ENCODE measurements around the gene TRIM10.
"Not testable (repeated sequence)": the region's sequence is repeated elsewhere in the genome, so short reads cannot be mapped to it uniquely, and the experiment has no call there.

The TRIM10 gene

DNA sequence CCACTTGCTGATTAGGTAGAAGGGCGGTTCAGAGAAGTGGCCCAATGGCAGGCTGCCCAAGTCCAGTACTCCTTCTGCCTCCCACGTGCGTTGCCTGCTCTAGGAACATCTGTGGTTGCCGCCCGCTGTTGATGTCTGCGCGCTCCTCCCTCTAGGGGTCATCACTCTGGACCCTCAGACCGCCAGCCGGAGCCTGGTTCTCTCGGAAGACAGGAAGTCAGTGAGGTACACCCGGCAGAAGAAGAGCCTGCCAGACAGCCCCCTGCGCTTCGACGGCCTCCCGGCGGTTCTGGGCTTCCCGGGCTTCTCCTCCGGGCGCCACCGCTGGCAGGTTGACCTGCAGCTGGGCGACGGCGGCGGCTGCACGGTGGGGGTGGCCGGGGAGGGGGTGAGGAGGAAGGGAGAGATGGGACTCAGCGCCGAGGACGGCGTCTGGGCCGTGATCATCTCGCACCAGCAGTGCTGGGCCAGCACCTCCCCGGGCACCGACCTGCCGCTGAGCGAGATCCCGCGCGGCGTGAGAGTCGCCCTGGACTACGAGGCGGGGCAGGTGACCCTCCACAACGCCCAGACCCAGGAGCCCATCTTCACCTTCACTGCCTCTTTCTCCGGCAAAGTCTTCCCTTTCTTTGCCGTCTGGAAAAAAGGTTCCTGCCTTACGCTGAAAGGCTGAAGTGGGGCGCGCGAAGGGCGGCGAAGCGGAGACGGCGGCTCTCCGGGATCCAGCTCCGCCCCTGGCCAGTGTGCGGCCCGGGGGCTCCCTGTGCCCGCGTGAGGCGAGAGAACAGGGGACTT is 10.9 kb upstream of the TRIM10 start:
- no peak for DNase-seq

DNA sequence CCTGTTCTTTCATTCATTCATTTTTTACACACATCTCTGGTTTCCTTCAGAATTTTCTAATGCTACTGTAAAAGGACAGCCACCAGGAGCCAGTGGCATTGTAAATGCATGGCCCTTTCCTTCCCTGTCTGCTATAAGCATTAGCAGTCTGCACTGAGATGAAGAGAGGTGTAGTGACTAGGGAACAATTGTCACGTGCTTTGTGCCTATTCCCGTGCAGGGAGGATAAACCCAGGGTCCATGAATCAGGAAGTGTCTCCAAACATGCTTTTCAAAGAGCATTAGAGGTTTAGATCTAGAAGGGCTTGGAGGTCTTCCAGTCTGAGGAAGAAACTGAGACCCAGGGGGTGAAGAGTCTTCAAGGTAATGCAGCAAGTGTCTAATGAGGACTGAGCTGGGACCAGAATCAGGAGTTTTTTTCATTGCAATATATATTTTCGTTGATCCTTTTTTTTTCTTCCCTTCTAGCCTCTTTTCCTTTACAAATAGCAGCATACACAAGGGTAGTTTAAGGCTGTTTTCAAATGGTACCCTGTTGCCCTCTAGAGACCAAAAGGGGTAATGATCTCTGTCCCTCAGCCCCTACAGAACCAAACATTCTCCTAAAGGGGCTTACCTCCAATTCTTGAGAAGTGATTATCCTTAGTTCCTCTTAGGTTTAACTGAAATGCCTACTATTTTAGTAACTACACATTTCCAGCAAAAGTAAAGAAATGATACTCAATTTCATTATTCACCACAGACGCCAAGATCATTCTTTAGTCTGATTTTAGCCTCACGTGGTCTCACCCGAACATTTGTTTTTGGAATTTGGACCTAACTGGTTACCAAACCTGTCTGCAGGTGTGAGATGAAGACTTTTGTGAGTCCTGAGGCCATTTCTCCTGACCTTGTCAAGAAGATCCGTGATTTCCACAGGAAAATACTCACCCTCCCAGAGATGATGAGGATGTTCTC is 8.9 kb upstream of the TRIM10 start:
- no peak for DNase-seq

DNA sequence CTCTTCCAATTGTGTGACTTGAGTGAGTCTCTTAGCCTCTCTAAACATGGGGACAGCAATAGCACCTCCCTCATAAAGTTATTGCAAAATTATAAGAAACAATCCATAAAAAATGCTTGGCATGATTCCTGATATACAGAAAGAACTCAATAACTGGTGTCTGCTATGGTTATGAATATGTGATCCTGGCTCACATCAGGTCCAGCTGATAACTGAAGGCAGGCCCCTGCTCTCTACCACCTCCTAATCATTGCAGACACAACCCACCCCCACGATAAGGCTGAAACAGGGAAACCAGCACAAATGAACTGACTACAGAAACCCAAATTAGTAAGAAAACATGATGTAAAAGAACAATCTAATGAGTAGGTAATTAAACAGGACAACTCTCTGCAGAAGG is 7.7 kb upstream of the TRIM10 start:
- no peak for DNase-seq

DNA sequence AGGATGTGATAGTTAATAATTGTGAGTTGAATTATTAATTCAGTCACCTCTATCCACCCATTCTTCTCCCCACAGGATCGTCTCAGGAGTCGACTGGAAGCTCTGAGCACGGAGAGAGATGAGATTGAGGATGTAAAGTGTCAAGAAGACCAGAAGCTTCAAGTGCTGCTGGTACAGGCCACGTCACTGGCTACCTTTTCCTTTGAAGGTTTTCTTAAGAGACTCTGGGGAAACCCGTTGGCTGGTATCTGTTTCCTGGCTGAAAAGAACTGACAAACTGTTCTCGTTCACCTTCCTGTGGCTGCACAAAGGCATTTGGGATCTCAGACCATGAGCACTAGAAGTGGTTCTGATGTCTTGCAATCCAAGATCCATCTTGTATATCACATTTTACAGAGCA is 6.1 kb upstream of the TRIM10 start:
- DNase-seq: peak; percentile 45

DNA sequence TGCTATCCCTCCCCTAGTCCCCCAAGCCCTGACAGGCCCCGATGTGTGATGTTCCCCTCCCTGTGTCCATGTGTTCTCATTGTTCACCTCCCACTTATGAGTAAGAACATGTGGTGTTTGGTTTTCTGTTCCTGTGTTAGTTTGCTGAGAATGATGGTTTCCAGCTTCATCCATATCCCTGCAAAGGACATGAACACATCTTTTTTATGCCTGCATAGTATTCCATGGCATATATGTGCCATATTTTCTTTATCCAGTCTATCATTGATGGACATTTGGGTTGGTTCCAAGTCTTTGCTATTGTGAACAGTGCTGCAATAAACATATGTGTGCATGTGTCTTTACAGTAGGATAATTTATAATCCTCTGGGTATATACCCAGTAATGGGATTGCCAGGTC is 4.2 kb upstream of the TRIM10 start:
- not testable (repeated sequence) for DNase-seq

DNA sequence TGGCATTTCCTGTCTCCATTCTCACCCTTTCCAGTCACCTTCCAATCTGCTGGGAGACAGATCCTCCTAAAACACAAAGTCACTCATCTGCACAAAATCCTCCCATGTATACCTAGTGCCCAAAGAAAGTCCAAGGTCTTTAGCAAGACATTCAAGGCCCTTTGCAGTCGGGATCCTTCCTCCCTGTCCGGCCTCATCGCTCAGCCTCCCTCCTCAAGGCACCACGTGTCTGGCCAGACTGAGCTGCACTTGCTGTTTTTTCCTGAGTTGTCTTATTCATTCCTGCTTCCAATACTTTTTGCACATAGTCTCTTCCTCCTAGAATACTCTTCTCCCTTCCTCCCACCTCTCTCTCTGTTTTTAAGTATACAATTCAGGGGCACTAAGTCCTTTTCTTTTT is 3.7 kb upstream of the TRIM10 start:
- no peak for DNase-seq

DNA sequence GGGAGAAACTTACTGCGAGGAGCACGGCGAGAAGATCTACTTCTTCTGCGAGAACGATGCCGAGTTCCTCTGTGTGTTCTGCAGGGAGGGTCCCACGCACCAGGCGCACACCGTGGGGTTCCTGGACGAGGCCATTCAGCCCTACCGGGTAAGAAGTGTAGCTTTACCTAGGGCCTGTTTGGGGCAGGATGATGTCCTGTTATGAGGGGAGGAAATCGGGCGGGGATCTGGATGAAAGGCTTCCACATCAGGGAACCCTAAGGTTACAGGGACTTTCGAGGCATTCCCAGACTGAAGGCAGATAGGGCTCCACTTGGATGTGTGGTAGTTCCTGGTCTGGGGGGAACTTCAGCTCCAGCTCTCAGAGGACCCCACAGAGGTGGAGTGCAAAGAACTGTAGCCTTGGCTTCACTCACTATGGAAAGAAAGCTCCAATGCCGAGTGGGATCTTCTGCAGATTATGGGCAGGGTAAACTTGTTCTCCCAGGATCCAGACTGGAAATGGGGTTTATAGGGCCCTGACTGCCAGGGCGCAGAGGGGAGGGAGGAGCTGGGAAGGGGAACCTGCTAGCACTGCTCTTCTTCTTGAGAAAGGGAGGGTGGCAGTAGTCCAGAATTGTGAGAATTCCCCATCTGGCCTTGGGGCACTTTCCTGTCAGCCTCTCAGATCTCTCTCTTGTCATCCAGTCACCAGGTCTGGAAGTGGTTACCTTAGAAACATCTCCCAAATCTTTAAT is 3.1 kb upstream of the TRIM10 start:
- no peak for DNase-seq

DNA sequence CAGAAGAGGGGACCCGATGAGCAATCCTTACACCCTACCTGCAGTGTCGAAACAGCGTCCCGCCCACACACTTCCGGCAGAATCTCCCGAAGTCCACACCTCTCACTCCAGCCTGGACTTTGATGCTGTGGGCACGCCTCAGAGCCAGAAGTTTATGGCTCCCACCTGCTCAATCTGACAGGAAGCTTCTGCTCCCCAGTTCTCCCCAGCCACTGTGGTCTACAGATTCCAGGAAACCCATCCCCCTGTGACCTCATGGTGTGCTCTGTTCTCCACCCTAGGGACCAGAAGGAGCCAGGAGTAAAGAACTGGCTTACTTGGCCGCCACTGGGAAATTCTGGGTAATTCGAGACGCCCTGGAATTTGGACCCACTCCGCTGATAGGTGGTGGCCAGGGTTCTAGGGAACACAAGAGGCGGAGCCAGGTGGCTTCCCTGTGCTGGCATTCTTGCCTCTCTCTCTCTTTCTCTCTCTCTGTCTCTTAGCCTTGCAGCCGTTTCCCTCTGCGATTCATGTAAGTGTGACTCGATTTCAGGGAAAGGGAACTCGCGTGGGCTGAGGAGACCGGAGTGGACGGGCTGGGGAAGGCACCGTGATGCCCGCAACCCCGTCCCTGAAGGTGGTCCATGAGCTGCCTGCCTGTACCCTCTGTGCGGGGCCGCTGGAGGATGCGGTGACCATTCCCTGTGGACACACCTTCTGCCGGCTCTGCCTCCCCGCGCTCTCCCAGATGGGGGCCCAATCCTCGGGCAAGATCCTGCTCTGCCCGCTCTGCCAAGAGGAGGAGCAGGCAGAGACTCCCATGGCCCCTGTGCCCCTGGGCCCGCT is 2.3 kb upstream of the TRIM10 start, which contains the start of gene TRIM15:
TSS of gene TRIM15 (plus strand) at position 457 of the 828 bp plus-strand sequence. CDS start at position 596, 139 bp downstream.
- DNase-seq: peak; percentile 79

DNA sequence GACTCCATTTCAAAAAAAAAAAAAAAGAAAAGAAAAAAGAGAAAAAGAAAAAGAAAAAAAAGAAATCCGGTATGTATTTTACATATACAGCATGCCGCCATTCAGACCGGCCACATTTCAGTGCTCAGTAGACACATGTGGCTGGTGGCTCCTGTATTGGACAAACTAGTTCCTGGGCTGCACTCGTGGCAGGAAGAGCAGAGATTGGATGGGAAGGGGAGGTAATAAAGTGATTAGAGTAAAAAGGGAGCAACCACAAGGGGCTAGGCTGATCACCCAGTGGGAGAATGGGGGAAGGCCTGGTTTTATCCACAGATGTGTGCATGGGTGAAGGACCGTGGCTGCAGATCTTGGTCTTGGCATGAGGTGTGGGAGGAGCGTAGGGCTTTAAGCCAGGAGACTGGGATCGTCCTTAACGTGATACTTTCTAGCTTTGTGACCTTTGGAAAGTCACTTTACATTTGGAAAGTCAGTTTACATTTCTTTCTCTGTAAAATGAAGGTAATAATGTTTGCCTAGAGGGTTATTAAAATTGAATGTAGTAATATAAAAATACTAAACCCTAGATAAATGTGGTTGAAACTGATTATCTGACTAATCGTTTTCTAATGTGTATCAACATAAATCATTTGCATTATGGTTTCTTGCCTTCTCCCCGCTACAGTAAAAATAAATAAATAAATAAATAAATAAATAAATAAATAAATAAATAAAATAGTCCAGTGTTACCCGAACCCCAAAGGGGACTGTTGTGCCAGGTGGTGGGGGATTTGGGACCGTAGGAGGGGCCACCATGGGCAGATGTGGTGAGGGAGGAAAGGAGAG is 1.5 kb upstream of the TRIM10 start:
- no peak for DNase-seq

DNA sequence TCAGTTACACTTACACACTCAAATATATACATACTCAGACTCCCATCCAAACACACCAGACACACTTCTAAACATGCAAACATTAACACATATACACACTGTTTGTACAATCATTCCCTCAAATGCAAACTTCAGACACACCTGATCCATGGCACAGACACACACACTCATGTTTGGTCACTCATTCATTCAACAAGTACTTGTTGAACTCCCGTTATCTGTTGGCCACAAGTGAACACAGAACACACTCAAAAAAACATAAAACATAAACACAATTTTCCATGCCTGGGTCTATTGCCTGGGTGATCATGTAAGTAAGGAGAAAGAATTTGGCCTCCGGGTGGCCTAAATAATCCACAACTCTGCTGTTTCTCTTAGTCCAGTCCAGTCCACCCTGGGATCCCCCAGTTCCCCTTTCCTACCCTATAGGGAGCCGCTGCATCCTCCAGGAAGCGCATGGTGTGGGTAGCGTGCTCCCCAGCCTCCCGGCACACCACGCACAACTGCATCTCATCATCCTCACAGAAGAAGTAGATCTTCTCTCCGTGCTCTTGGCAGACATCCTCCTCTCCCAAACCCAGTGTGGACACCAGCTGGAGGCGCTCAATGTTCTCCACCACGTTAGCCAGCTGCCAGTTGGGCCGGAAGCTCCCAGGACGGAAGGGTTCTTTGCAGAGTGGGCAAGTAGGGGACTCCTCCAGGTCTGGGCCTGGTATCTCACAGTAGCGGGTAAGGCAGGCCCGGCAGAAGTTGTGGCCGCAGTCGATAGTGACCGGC is 815 bp downstream of the TRIM10 start:
- DNase-seq: no peak

DNA sequence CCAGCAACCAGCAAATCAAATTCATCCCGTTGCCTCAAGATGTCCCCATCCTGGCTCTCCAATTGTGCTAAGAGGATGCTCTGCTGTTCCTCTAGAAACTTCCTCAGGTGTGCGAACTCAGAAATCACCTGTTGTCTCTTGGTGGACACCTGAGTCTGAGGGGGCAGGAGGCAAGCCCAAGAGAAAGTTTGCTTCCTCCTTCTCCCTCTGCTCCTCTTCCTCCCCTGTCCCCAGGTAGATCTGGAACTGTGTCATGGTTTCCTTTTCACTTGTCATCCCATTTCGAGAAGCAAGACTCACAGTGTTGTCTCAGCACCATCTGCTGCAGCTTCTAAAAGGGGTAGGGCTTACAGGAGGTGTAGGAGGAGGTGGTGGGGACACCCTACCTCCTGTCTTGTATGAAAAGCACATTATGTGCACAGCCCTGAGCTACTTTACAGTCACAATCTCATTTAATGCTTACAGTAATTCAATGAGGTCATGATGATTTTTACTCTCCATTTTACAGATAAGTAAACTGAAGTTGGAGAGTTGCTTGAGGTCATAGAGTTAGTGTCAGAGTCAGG is 2.5 kb downstream of the TRIM10 start:
- DNase-seq: no peak

DNA sequence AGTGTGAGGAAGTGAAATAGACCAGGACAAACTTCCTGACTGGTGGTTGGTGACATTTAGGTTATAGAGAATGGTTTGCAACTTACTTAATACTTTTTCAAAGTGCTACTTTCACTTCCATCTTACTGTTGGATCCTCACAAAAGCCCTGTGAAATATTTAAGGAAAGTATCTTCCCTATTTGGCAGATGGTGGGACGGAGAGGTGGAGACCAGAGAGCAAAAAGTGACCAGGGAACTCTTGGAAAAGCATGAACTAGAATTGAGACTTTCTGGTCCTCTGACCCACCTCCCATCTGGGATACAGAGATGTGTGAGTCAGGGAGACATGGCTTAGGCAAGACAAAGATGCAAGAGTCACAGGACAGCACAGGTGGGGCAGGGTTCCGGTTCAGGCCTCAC is 3.0 kb downstream of the TRIM10 start:
- DNase-seq: no peak

DNA sequence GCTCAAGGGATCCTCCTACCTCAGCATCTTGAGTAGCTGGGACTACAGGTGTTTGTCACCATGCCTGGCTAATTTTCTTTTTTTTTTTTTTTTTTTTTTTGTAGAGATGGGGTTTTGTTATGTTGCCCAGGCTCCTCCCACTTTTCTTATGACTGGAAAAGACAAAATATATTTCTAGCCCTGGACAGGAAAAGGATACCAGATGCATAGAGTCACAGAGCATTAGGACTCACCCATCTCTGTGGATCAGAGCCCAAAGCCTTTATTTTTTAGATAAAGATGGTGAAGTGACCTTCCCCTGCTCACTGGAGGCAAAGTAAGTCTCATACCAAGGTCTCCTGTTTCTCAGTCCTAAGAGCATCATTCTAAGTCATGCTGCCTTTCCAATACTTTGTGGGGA is 3.4 kb downstream of the TRIM10 start:
- no peak for DNase-seq

DNA sequence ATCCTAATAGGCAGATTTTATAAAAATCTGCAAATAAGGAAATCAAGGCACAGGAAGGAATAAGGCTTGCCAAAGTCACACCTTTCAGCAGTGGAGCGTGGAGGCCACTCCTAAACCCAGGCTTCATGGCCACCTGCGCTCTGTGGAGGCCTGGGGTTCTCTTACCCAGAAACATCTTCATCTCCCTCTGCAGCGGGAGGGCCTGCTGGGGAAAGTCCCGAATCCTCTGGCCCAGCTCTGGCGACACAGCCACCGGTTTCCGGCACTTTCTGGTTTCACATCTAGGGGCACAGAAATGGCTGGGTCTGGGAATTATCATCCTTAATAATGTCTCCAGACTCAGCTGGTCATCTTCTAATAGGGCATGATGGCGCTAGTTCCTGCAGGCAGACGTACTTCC is 4.2 kb downstream of the TRIM10 start:
- no peak for DNase-seq

DNA sequence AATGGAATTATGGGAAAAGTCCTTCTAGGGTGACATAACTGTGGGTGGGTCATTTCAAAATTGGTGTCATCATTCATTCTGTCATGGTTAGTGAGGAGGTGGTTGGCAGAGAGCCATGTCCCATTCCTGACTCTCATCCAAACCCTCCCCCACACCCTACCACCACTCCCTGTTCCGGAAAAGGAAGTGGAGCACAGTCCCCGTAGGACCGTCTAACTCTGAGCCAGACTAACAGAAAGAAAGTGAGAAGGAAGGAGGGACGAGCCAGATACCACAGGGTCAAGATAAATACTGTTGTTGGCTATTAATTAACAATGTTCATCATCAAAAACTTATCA is 4.8 kb downstream of the TRIM10 start:
- DNase-seq: no peak

DNA sequence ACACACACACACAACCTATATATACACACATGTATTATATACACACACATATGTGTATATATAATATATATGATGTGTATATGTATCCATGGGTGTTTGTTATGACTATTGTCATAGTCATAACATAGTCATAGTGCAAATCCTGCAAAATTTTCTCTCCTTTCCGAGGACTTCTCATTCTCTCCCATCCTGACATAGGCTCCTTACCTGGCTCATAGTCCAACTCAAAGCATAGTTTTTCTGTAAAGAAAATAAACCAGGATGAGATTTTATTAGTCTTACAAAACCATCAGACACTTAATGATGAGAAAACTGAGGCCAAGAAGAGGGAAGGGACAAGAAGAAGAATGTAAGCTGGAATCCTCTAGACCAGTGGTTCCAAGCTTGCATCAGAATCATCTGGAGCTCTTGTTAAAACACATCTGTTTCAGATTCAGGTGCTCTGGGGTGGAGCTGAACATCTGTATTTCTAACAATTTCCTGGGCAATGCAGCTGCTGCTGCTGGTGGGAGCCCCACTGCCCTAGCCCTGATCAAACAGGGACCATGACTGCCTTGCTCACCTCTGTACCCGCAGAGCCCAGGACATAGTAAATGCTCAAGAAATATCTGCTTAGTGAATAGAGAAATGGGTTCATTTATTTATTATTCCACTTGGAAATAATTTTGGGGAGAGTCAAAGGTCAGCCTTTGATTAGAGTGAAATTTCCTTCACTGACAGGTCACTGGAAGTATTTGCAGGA is 5.3 kb downstream of the TRIM10 start:
- DNase-seq: no peak

DNA sequence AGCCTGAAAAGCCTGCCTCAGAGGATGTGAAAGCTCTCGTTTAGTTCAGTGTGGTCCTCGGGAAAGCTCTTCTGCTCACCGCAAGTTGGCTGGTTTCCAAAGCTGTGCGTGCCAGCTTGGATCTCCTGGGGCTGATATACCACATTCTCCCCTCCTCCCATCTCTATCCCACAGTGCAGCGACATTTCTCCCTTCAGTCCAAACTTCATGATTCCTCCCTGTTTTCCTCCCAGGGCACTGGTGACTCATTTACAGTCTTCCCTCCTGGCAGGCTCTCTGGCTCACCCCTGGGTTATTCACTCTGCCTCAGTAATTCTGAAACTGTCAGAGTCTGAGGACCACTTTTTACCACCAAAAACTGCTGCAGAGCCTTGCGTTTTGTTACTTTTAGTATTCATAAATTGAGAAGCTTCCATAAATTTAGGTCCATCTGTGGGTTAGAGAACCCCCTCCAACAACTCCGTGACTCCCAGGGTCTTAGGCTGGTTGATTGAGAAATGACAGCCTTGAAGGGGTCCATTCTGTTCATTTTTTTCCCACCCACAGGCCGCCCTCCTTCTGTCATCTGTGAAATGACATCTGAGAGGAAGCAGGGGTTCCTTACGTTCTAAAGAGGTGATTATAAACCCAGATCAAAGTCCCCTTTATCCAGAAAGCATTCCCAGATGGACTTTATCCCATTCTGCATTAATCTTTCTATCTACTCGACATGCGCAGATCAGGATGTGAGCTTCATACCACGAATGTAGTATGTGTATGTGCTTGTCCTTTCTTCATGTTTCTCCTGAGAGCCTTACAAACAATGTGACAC is 6.1 kb downstream of the TRIM10 start:
- no peak for DNase-seq

DNA sequence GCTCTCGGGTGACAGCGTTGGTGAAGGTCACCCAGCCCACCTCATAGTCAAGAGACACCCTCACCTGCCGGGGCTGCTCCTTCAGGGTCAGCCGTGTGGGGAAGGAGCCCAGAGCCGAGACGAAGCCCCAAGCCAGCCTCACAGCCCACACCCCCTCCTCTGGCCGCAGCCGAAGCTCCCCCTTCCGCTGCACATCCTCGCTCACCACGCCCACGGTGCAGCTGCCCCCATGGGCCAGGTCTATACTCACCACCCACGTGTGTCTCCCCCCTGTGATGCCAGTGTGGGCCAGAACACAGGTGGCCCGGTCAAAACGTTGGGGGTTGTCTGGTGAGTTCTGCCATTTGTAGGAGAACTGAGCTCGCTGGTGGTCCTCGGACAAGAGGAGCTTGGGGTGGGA is 7.0 kb downstream of the TRIM10 start:
- no peak for DNase-seq

Measured in stimulated activated CD8-positive, alpha-beta memory T cell treated with anti-CD3 and anti-CD28 coated beads, Interleukin-4, amount 100 ng/mL, for 48 hours (primary cell).